HG03025 (cell line): Measurements from ENCODE around the gene GRID2IP.
"Not testable (repeated sequence)": the region's sequence is repeated elsewhere in the genome, so short reads cannot be mapped to it uniquely, and the experiment has no call there.

Source experiments
- ATAC-seq: cut with Tn5 transposase; IDR thresholded peaks from one replicate; pipeline ENCODE4 v1.9.1; 2021; ENCODE audit warnings: mild to moderate bottlenecking, moderate library complexity; ENCODE audit not compliant: unreplicated experiment, low FRiP score

GRID2IP gene

GRCh38 chr7:6551016-6551511 is at the start of gene GRID2IP:
TSS of gene GRID2IP (minus strand) at chr7:6551461. CDS start at chr7:6551436, 25 bp downstream.
- ATAC-seq, result no peak

GRCh38 chr7:6600093-6600492 is 48.8 kb upstream of the GRID2IP start:
- no peak for ATAC-seq

GRCh38 chr7:6590645-6591110 is 39.4 kb upstream of the GRID2IP start:
- ATAC-seq, result no peak

GRCh38 chr7:6589829-6590644 is 38.8 kb upstream of the GRID2IP start, which contains the start of gene INTS15:
TSS of gene INTS15 (plus strand) at chr7:6590021. CDS start at chr7:6590284, 263 bp downstream.
- ATAC-seq, result peak; percentile 88

- no peak for ATAC-seq
Observed at GRCh38 chr7:6589151-6589828, 38.0 kb upstream of the GRID2IP start.

- ATAC-seq, result no peak
Observed at GRCh38 chr7:6588566-6588965, 37.3 kb upstream of the GRID2IP start.

GRCh38 chr7:6585746-6586432 is 34.6 kb upstream of the GRID2IP start:
- ATAC-seq, result not testable (repeated sequence)

- ATAC-seq, result no peak
Observed at GRCh38 chr7:6579446-6579845, 28.2 kb upstream of the GRID2IP start.

GRCh38 chr7:6578114-6579084 is 27.1 kb upstream of the GRID2IP start:
- ATAC-seq, result no peak

GRCh38 chr7:6577369-6578113 is 26.3 kb upstream of the GRID2IP start, which contains the start of gene ZDHHC4:
TSS of gene ZDHHC4 (plus strand) at chr7:6577454. CDS start at chr7:6580562, 3,108 bp downstream.
- peak; percentile 96 for ATAC-seq

GRCh38 chr7:6576867-6577368 is 25.7 kb upstream of the GRID2IP start:
- not testable (repeated sequence) for ATAC-seq

- no peak for ATAC-seq
Observed at GRCh38 chr7:6576024-6576866, 25.0 kb upstream of the GRID2IP start.

- no peak for ATAC-seq
Observed at GRCh38 chr7:6575281-6576023, 24.2 kb upstream of the GRID2IP start.

- no peak for ATAC-seq
Observed at GRCh38 chr7:6571160-6571779, 20.0 kb upstream of the GRID2IP start.

- ATAC-seq, result no peak
Observed at GRCh38 chr7:6567886-6568285, 16.6 kb upstream of the GRID2IP start.

- no peak for ATAC-seq
Observed at GRCh38 chr7:6565655-6566054, 14.4 kb upstream of the GRID2IP start.
